ENCODE measurements around the gene MORC1.
"Not testable (repeated sequence)": the region's sequence is repeated elsewhere in the genome, so short reads cannot be mapped to it uniquely, and the experiment has no call there.

The MORC1 gene

DNA sequence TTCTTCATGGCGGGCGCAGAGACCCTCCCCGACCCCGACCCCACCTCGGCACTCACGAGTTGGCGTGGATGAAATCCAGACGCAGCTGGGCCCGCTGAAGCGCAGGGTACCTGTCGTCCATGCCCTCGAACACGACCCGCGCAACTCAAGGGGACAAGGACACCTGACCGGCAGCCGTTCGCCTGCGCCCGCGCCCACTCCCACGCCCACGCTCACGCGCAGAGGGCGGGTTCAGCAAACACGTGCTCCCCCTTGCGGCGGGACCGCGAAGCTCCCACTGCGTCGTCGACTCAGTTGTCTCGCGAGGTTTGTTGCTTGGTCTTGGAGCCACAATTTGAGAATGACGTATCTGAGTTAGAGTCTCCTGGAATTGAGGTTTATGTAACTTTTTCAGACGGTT, at the start of gene MORC1:
TSS of gene MORC1 (minus strand) at position 196 of the 400 bp plus-strand sequence. CDS start at position 121, 75 bp downstream.
- Mint-ChIP-seq H3K4me3 (no peak within 1 kb of the TSS), H3K27me3 (peaks cover 2% of the 10 kb centered on the region), H3K36me3 (ENCODE audit: low read depth) (no peaks in the 10 kb centered on the region)

GRCh38 chr3:109165905-109166304, 48.0 kb upstream of the MORC1 start:
- Mint-ChIP-seq H3K27me3 (peaks cover 6% of the 10 kb centered on the region), H3K9me3 (no peaks in the 10 kb centered on the region), H3K4me1 (ENCODE audit: low read depth) (no peaks in the 10 kb centered on the region)

More for the DNA sequence above, at the start of gene MORC1:
- Mint-ChIP-seq H3K27ac (no peak within 1 kb of the TSS), H3K4me1 (ENCODE audit: low read depth) (no peaks in the 10 kb centered on the region), H3K9me3 (no peaks in the 10 kb centered on the region)
- DNase-seq, result no peak

DNA sequence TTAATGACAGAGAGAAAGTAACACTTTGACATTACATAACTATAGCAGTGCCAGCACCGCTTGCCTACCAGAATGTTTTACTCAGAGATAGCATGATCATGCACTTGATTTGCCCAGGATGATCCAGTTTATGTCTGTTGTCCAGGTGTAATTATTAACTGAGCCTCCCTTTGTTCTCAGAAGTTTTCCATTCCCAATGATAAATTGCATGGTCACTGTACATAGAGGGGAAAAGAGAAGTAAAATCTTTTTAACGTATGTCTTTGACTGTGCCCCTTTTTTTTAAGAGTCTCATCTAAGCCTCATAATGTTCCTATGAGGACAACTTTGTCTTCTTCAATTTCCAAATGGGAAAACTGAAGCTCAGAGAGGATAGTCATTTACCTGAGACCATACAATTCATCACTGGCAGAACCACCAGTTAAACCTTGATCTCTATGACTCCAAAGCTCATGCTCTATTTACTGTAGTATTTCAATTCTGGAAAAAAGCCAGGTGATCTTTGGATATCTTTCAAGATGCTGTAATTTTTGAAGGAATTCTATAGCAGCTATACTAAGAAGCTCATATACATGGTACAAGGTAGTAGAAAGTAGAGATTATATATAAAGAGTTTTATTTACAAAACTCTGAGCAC, 43.7 kb upstream of the MORC1 start:
- H3K4me1 Mint-ChIP-seq (ENCODE audit: low read depth), result no peaks in the 10 kb centered on the region
- no peak for DNase-seq
- no peaks in the 10 kb centered on the region for H3K9me3 Mint-ChIP-seq
- peaks cover 9% of the 10 kb centered on the region for H3K27me3 Mint-ChIP-seq
- H3K4me3 Mint-ChIP-seq, result no peak overlapping the region
- no peak overlapping the region for H3K27ac Mint-ChIP-seq
- H3K36me3 Mint-ChIP-seq (ENCODE audit: low read depth), result no peaks in the 10 kb centered on the region

More at GRCh38 chr3:109165905-109166304, 48.0 kb upstream of the MORC1 start:
- H3K4me3 Mint-ChIP-seq, result no peak overlapping the region
- no peak overlapping the region for H3K27ac Mint-ChIP-seq
- no peak for DNase-seq
- H3K36me3 Mint-ChIP-seq (ENCODE audit: low read depth), result no peaks in the 10 kb centered on the region

- no peak overlapping the region for H3K4me3 Mint-ChIP-seq
- H3K4me1 Mint-ChIP-seq (ENCODE audit: low read depth), result no peaks in the 10 kb centered on the region
- no peak overlapping the region for H3K27ac Mint-ChIP-seq
- H3K9me3 Mint-ChIP-seq, result no peaks in the 10 kb centered on the region
- no peak for DNase-seq
- H3K36me3 Mint-ChIP-seq (ENCODE audit: low read depth), result no peaks in the 10 kb centered on the region
- peaks cover 2% of the 10 kb centered on the region for H3K27me3 Mint-ChIP-seq
Observed at GRCh38 chr3:109155828-109156227, 37.9 kb upstream of the MORC1 start.

GRCh38 chr3:109154979-109155378, 37.0 kb upstream of the MORC1 start:
- H3K27me3 Mint-ChIP-seq, result no peaks in the 10 kb centered on the region
- H3K27ac Mint-ChIP-seq, result no peak overlapping the region
- no peaks in the 10 kb centered on the region for H3K9me3 Mint-ChIP-seq
- H3K4me3 Mint-ChIP-seq, result no peak overlapping the region
- no peaks in the 10 kb centered on the region for H3K4me1 Mint-ChIP-seq (ENCODE audit: low read depth)
- no peak for DNase-seq
- no peaks in the 10 kb centered on the region for H3K36me3 Mint-ChIP-seq (ENCODE audit: low read depth)

- Mint-ChIP-seq H3K4me3 (no peak overlapping the region), H3K36me3 (ENCODE audit: low read depth) (no peaks in the 10 kb centered on the region), H3K27ac (no peak overlapping the region), H3K4me1 (ENCODE audit: low read depth) (no peaks in the 10 kb centered on the region), H3K27me3 (no peaks in the 10 kb centered on the region), H3K9me3 (no peaks in the 10 kb centered on the region)
- DNase-seq, result no peak
Observed at GRCh38 chr3:109152320-109152719, 34.4 kb upstream of the MORC1 start.

DNA sequence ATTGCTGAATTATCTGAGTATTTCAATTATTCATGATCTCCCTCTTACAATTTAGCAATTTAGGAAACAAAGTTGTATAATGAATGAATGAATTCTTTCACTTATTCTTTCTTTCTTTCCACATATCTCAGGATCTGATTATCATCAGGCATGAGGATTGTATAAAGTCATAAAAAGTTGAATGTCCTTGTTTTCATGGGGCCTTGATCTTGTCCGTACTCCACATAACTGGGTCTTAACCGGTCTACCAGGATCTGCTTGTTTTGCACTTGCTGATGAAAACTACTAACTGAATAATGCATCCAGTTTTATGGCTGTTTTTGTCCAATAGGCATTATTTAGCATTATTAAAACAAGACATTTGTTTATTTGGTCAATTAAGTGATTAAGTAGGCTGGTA, 31.1 kb upstream of the MORC1 start:
- Mint-ChIP-seq H3K4me1 (ENCODE audit: low read depth) (no peaks in the 10 kb centered on the region), H3K27ac (no peak overlapping the region)

GRCh38 chr3:109143646-109144045, 25.7 kb upstream of the MORC1 start:
- Mint-ChIP-seq H3K27me3 (peaks cover 3% of the 10 kb centered on the region), H3K9me3 (no peaks in the 10 kb centered on the region), H3K4me3 (no peak overlapping the region), H3K36me3 (ENCODE audit: low read depth) (no peaks in the 10 kb centered on the region), H3K4me1 (ENCODE audit: low read depth) (no peaks in the 10 kb centered on the region), H3K27ac (no peak overlapping the region)
- DNase-seq, result no peak

More for the DNA sequence above, 31.1 kb upstream of the MORC1 start:
- Mint-ChIP-seq H3K4me3 (no peak overlapping the region), H3K27me3 (no peaks in the 10 kb centered on the region), H3K9me3 (no peaks in the 10 kb centered on the region), H3K36me3 (ENCODE audit: low read depth) (no peaks in the 10 kb centered on the region)
- no peak for DNase-seq

DNA sequence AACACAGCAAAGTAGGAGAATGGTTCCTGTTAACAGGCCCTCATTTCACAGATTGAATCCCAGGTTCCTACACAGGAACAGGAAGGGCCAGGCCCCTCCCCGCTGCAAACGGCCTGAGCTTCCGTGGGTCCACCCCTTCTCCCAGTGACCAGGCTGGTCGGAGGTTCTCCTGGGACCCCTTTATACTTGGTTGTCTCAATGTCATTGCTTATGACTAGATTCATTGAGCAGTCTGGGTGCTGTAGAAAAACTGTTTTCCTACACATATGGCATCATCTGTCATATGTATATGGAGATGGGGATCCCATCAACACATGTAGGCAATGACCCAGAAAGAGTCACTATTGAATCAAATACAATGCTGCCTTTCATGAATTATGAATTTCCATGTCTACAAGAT, 22.4 kb upstream of the MORC1 start:
- no peak overlapping the region for H3K4me3 Mint-ChIP-seq
- no peak overlapping the region for H3K27ac Mint-ChIP-seq
- H3K36me3 Mint-ChIP-seq (ENCODE audit: low read depth), result no peaks in the 10 kb centered on the region
- H3K4me1 Mint-ChIP-seq (ENCODE audit: low read depth), result no peaks in the 10 kb centered on the region
- DNase-seq, result no peak
- H3K9me3 Mint-ChIP-seq, result no peaks in the 10 kb centered on the region
- peaks cover 3% of the 10 kb centered on the region for H3K27me3 Mint-ChIP-seq

- Mint-ChIP-seq H3K36me3 (ENCODE audit: low read depth) (no peaks in the 10 kb centered on the region), H3K4me3 (no peak overlapping the region), H3K27ac (no peak overlapping the region), H3K27me3 (peaks cover 3% of the 10 kb centered on the region), H3K9me3 (no peaks in the 10 kb centered on the region), H3K4me1 (ENCODE audit: low read depth) (no peaks in the 10 kb centered on the region)
- no peak for DNase-seq
Observed at GRCh38 chr3:109137761-109138160, 19.8 kb upstream of the MORC1 start.

GRCh38 chr3:109136523-109136922, 18.6 kb upstream of the MORC1 start, which contains the start of gene C3orf85:
C3orf85 (plus strand) TSS chr3:109136719; CDS start chr3:109136848, 129 bp downstream.
- no peaks in the 10 kb centered on the region for H3K27me3 Mint-ChIP-seq
- H3K4me1 Mint-ChIP-seq (ENCODE audit: low read depth), result no peaks in the 10 kb centered on the region
- H3K27ac Mint-ChIP-seq, result no peak within 1 kb of the TSS
- H3K4me3 Mint-ChIP-seq, result no peak within 1 kb of the TSS
- no peaks in the 10 kb centered on the region for H3K36me3 Mint-ChIP-seq (ENCODE audit: low read depth)
- DNase-seq, result no peak
- H3K9me3 Mint-ChIP-seq, result no peaks in the 10 kb centered on the region

- H3K4me1 Mint-ChIP-seq (ENCODE audit: low read depth); H3K27me3 Mint-ChIP-seq; H3K36me3 Mint-ChIP-seq (ENCODE audit: low read depth); DNase-seq; H3K27ac Mint-ChIP-seq; H3K9me3 Mint-ChIP-seq; H3K4me3 Mint-ChIP-seq: not testable (repeated sequence)
Observed at GRCh38 chr3:109133474-109133816, 15.5 kb upstream of the MORC1 start.

DNA sequence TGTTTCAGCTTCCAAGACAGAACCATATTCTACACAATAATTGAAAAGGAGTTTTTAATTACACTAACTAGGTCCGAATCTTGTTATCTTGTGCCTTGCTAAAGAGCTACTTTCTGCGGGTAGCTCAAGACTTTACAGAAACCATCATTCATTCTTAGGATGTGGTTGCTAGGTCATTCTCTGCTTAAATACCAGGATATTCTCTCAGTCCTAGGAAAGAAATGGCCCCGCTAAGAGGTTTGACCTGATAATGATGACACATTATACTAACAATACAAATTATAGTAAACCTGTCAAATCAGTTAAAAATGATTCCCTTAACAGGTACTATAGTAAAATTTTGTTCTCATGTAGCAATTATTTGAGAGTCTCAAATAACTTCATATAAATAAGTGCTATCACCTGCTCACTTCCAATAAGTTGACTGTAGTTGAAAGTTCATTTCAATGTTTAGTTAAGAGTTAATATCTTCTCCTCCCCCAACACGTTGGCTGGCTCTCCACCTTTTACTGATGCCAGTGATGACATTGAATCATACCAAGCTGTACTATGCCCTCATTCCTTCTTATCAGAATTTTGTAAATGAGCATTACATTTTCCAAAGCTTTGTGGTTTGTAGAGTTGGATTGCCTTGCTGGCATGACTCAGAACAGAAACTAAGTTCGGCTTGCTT, 15.0 kb upstream of the MORC1 start:
- H3K27ac Mint-ChIP-seq, result no peak overlapping the region
- no peaks in the 10 kb centered on the region for H3K36me3 Mint-ChIP-seq (ENCODE audit: low read depth)
- no peaks in the 10 kb centered on the region for H3K4me1 Mint-ChIP-seq (ENCODE audit: low read depth)
- no peak for DNase-seq
- no peak overlapping the region for H3K4me3 Mint-ChIP-seq
- peaks cover 2% of the 10 kb centered on the region for H3K9me3 Mint-ChIP-seq
- H3K27me3 Mint-ChIP-seq, result no peaks in the 10 kb centered on the region

- H3K4me1 Mint-ChIP-seq (ENCODE audit: low read depth), result no peaks in the 10 kb centered on the region
- no peaks in the 10 kb centered on the region for H3K36me3 Mint-ChIP-seq (ENCODE audit: low read depth)
- H3K9me3 Mint-ChIP-seq, result peaks cover 2% of the 10 kb centered on the region
- no peaks in the 10 kb centered on the region for H3K27me3 Mint-ChIP-seq
- DNase-seq, result no peak
- H3K4me3 Mint-ChIP-seq, result no peak overlapping the region
- no peak overlapping the region for H3K27ac Mint-ChIP-seq
Observed at GRCh38 chr3:109131276-109131675, 13.3 kb upstream of the MORC1 start.

- H3K4me3 Mint-ChIP-seq, result no peak overlapping the region
- H3K27ac Mint-ChIP-seq, result no peak overlapping the region
- H3K4me1 Mint-ChIP-seq (ENCODE audit: low read depth), result no peaks in the 10 kb centered on the region
Observed at GRCh38 chr3:109127553-109127952, 9.6 kb upstream of the MORC1 start.

More at GRCh38 chr3:109127553-109127952, 9.6 kb upstream of the MORC1 start:
- Mint-ChIP-seq H3K9me3 (peaks cover 2% of the 10 kb centered on the region), H3K27me3 (no peaks in the 10 kb centered on the region), H3K36me3 (ENCODE audit: low read depth) (no peaks in the 10 kb centered on the region)
- DNase-seq, result no peak

Measured in activated T-cell treated with anti-CD3 and anti-CD28 coated beads, Interleukin-2, amount 50 U/mL, for 24 hours (primary cell).